Measurements from ENCODE around the gene RPF1. TPM values are rescaled to one million over a fixed set of nuclear protein-coding genes. Genes with fewer than 3 reads are reported as not detected.

Gene RPF1
- total and polyA plus RNA-seq, 9 donors, result 28.0 to 34.8 (median 31.7) TPM

DNA sequence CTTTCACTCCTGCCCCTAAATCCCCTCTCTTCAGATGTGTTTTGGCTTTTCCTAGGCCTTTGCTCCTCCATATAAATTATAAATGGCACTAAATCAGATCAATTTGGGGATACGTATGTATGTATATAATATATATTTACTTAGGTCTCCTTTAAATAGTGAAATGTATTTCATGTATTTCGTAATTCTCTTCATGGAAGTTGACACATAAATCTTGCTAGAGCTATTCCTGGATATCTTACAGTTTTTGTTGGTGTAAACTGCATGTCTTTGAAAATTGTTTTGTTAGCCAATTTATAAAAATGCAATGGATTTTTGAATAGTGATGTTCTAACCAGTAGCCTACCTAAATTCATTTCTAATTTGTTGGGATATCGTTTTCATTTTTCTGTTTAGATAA is 9.0 kb downstream of the RPF1 start:
- DNase-seq, result no peak
- WGBS (ENCODE audit: insufficient coverage), result no CpG with 5 or more reads among the region's 3 CpGs

GRCh38 chr1:84489766-84490165 is 10.7 kb downstream of the RPF1 start:
- H3K4me1 ChIP-seq (ENCODE audit: control insufficient read depth, insufficient read depth, low read length), result no peaks in the 10 kb centered on the region
- no peaks in the 10 kb centered on the region for H3K27me3 ChIP-seq (ENCODE audit: control insufficient read depth, insufficient read depth, low read length)
- H3K27ac ChIP-seq (ENCODE audit: low read length), result no peak overlapping the region
- H3K9me3 ChIP-seq (replicated peaks; ENCODE audit: control insufficient read depth, low read depth, low read length), result no peaks in the 10 kb centered on the region
- H3K36me3 ChIP-seq (ENCODE audit: control insufficient read depth, insufficient read depth, low read length), result peaks cover 27% of the 10 kb centered on the region
- WGBS (ENCODE audit: insufficient coverage), result no CpG with 5 or more reads among the region's 2 CpGs
- DNase-seq, result no peak
- no peak overlapping the region for H3K4me3 ChIP-seq (ENCODE audit: low read length)

More for the DNA sequence above, 9.0 kb downstream of the RPF1 start:
- Histone ChIP-seq H3K9me3 (replicated peaks; ENCODE audit: control insufficient read depth, low read depth, low read length) (no peaks in the 10 kb centered on the region), H3K4me3 (ENCODE audit: low read length) (no peak overlapping the region), H3K27ac (ENCODE audit: low read length) (no peak overlapping the region), H3K4me1 (ENCODE audit: control insufficient read depth, insufficient read depth, low read length) (no peaks in the 10 kb centered on the region), H3K27me3 (ENCODE audit: control insufficient read depth, insufficient read depth, low read length) (no peaks in the 10 kb centered on the region), H3K36me3 (ENCODE audit: control insufficient read depth, insufficient read depth, low read length) (peaks cover 23% of the 10 kb centered on the region)

GRCh38 chr1:84492726-84493125 is 13.7 kb downstream of the RPF1 start:
- no CpG with 5 or more reads among the region's 1 CpG for WGBS (ENCODE audit: insufficient coverage)
- Histone ChIP-seq H3K27ac (ENCODE audit: low read length) (no peak overlapping the region), H3K4me1 (ENCODE audit: control insufficient read depth, insufficient read depth, low read length) (no peaks in the 10 kb centered on the region), H3K36me3 (ENCODE audit: control insufficient read depth, insufficient read depth, low read length) (peaks cover 33% of the 10 kb centered on the region), H3K27me3 (ENCODE audit: control insufficient read depth, insufficient read depth, low read length) (no peaks in the 10 kb centered on the region), H3K9me3 (replicated peaks; ENCODE audit: control insufficient read depth, low read depth, low read length) (no peaks in the 10 kb centered on the region), H3K4me3 (ENCODE audit: low read length) (no peak overlapping the region)
- no peak for DNase-seq

GRCh38 chr1:84493747-84494146 is 14.7 kb downstream of the RPF1 start:
- Histone ChIP-seq H3K9me3 (replicated peaks; ENCODE audit: control insufficient read depth, low read depth, low read length) (no peaks in the 10 kb centered on the region), H3K4me1 (ENCODE audit: control insufficient read depth, insufficient read depth, low read length) (no peaks in the 10 kb centered on the region), H3K27ac (ENCODE audit: low read length) (no peak overlapping the region), H3K27me3 (ENCODE audit: control insufficient read depth, insufficient read depth, low read length) (no peaks in the 10 kb centered on the region), H3K36me3 (ENCODE audit: control insufficient read depth, insufficient read depth, low read length) (peaks cover 36% of the 10 kb centered on the region), H3K4me3 (ENCODE audit: low read length) (no peak overlapping the region)
- no CpG with 5 or more reads among the region's 1 CpG for WGBS (ENCODE audit: insufficient coverage)
- no peak for DNase-seq

DNA sequence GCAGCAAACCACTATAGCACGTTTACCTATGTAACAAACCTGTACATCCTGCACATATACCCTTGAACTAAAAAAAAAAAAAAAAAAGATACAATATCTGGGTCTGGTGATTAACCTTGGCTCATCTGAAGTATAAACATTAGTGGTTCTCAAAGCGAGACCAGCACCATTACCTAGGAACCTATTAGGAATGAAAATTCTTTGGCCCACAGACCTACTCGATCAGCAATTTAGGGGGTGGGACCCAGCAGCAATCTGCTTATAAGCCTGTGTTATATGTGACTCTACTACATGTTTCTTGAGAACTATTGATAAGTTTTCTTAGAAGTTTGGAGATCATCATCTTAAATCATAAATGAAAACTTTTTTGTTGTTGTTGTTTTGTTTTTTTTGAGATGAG is 17.4 kb downstream of the RPF1 start:
- DNase-seq, result no peak
- no peaks in the 10 kb centered on the region for H3K27me3 ChIP-seq (ENCODE audit: control insufficient read depth, insufficient read depth, low read length)
- WGBS (ENCODE audit: insufficient coverage), result no CpG with 5 or more reads among the region's 3 CpGs
- H3K36me3 ChIP-seq (ENCODE audit: control insufficient read depth, insufficient read depth, low read length), result peaks cover 31% of the 10 kb centered on the region
- no peaks in the 10 kb centered on the region for H3K4me1 ChIP-seq (ENCODE audit: control insufficient read depth, insufficient read depth, low read length)
- H3K4me3 ChIP-seq (ENCODE audit: low read length), result no peak overlapping the region
- no peak overlapping the region for H3K27ac ChIP-seq (ENCODE audit: low read length)
- no peaks in the 10 kb centered on the region for H3K9me3 ChIP-seq (replicated peaks; ENCODE audit: control insufficient read depth, low read depth, low read length)

- no peaks in the 10 kb centered on the region for H3K4me1 ChIP-seq (ENCODE audit: control insufficient read depth, insufficient read depth, low read length)
- WGBS (ENCODE audit: insufficient coverage), result no CpG with 5 or more reads among the region's 2 CpGs
- H3K27me3 ChIP-seq (ENCODE audit: control insufficient read depth, insufficient read depth, low read length), result no peaks in the 10 kb centered on the region
- H3K4me3 ChIP-seq (ENCODE audit: low read length), result no peak overlapping the region
- no peak overlapping the region for H3K27ac ChIP-seq (ENCODE audit: low read length)
- H3K36me3 ChIP-seq (ENCODE audit: control insufficient read depth, insufficient read depth, low read length), result peaks cover 23% of the 10 kb centered on the region
- H3K9me3 ChIP-seq (replicated peaks; ENCODE audit: control insufficient read depth, low read depth, low read length), result no peaks in the 10 kb centered on the region
- DNase-seq, result no peak
Observed at GRCh38 chr1:84497631-84498275, 18.7 kb downstream of the RPF1 start.

- H3K36me3 ChIP-seq (ENCODE audit: control insufficient read depth, insufficient read depth, low read length), result peaks cover 8% of the 10 kb centered on the region
- H3K9me3 ChIP-seq (replicated peaks; ENCODE audit: control insufficient read depth, low read depth, low read length), result no peaks in the 10 kb centered on the region
- 40% methylated on average over 1 of the region's 5 CpGs for WGBS (ENCODE audit: insufficient coverage)
- H3K27me3 ChIP-seq (ENCODE audit: control insufficient read depth, insufficient read depth, low read length), result no peaks in the 10 kb centered on the region
- H3K27ac ChIP-seq (ENCODE audit: low read length), result no peak overlapping the region
- no peak overlapping the region for H3K4me3 ChIP-seq (ENCODE audit: low read length)
- peak; percentile 19 for DNase-seq
- peaks cover 14% of the 10 kb centered on the region for H3K4me1 ChIP-seq (ENCODE audit: control insufficient read depth, insufficient read depth, low read length)
Observed at GRCh38 chr1:84502927-84503326, 23.9 kb downstream of the RPF1 start.

GRCh38 chr1:84504580-84505492 is 25.8 kb downstream of the RPF1 start:
- peaks cover 4% of the 10 kb centered on the region for H3K36me3 ChIP-seq (ENCODE audit: control insufficient read depth, insufficient read depth, low read length)
- peak; percentile 46 for DNase-seq
- 0% methylated on average over 7 of the region's 17 CpGs for WGBS (ENCODE audit: insufficient coverage)
- H3K27me3 ChIP-seq (ENCODE audit: control insufficient read depth, insufficient read depth, low read length), result no peaks in the 10 kb centered on the region
- peaks cover 14% of the 10 kb centered on the region for H3K4me1 ChIP-seq (ENCODE audit: control insufficient read depth, insufficient read depth, low read length)
- peak overlapping the region; percentile 100 for H3K27ac ChIP-seq (ENCODE audit: low read length)
- H3K9me3 ChIP-seq (replicated peaks; ENCODE audit: control insufficient read depth, low read depth, low read length), result peaks cover 3% of the 10 kb centered on the region
- peak overlapping the region; percentile 85 for H3K4me3 ChIP-seq (ENCODE audit: low read length)

DNA sequence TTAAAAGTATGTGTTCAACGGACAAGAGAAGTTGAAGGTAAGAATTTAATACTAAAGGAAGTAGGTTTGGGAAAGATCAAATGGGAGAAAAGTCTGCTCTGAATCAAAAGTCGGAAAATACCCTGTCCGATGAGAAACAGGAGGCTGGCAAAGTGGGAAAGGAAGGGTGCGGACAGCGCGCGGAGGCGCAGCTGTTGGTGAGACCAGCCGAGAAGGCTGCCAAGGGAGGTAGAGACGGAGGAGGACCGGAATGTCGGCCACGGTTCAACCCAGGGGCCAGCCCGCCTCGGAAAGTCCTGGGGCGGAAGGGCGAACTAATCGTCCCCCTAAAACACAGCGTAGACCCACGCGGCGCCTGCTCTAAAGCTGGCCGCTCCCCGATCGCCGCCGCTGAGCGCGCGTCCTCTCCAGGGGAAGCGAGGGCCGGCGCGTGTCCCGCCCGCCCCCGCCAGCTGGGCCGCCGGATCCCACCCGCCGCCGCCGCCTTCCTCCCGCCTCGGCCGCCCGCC is 26.5 kb downstream of the RPF1 start:
- H3K27ac ChIP-seq (ENCODE audit: low read length), result peak overlapping the region; percentile 100
- peaks cover 4% of the 10 kb centered on the region for H3K36me3 ChIP-seq (ENCODE audit: control insufficient read depth, insufficient read depth, low read length)
- 0% methylated on average over 46 of the region's 47 CpGs for WGBS (ENCODE audit: insufficient coverage)
- peak overlapping the region; percentile 85 for H3K4me3 ChIP-seq (ENCODE audit: low read length)
- DNase-seq, result no peak
- H3K27me3 ChIP-seq (ENCODE audit: control insufficient read depth, insufficient read depth, low read length), result no peaks in the 10 kb centered on the region
- peaks cover 14% of the 10 kb centered on the region for H3K4me1 ChIP-seq (ENCODE audit: control insufficient read depth, insufficient read depth, low read length)
- H3K9me3 ChIP-seq (replicated peaks; ENCODE audit: control insufficient read depth, low read depth, low read length), result peaks cover 3% of the 10 kb centered on the region

DNA sequence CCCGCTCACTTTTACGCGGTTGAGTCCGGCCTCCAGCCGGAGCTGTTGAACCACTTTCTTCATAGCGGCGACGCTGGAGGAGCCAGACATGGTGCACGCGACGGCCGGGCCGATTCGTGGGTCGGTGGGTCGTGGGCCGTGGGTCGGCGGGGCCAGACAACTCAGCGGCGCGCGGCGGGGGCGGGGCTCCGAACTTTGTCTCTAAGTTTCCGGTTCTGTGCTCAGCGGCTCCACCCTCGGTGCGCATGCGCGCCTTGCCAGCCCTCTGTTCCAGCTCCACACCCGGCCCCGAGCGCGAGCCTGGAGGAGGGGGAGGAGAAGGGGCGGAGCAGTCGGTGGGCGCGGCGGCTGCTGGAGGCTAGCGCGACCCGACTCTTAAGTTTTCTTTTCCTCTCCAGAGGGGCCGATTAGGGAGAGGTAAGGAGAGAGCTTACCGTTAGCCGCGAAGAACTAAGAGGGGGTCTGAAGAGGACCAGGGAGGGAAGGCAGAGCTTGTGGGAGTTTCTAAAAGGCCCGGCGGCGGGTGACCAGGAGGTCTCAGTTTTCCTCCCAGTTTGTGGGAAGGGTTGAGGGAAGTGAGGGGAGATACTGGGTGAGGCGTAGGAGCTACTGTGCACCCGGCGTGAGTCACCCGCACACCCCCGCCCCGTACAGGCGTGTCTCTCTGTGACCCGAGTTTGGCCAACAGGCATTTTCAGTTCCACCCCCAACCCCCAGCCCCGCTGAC is 27.1 kb downstream of the RPF1 start, which contains the start of the genes GNG5 and SPATA1:
Gene GNG5, minus strand, starts transcription at position 580 of the 727 bp plus-strand sequence. Its CDS starts 490 bp downstream, at position 90.
Gene SPATA1, plus strand, starts transcription at position 385 of the 727 bp plus-strand sequence. CDS start 9,974 bp downstream, outside the sequence.
- H3K4me3 ChIP-seq (ENCODE audit: low read length), result peak within 1 kb of the TSS; percentile 85
- peaks cover 3% of the 10 kb centered on the region for H3K9me3 ChIP-seq (replicated peaks; ENCODE audit: control insufficient read depth, low read depth, low read length)
- peak; percentile 99 for DNase-seq
- H3K36me3 ChIP-seq (ENCODE audit: control insufficient read depth, insufficient read depth, low read length), result peaks cover 4% of the 10 kb centered on the region
- under 1% methylated on average over 41 of the region's 60 CpGs for WGBS (ENCODE audit: insufficient coverage)
- no peaks in the 10 kb centered on the region for H3K27me3 ChIP-seq (ENCODE audit: control insufficient read depth, insufficient read depth, low read length)
- peaks cover 14% of the 10 kb centered on the region for H3K4me1 ChIP-seq (ENCODE audit: control insufficient read depth, insufficient read depth, low read length)
- H3K27ac ChIP-seq (ENCODE audit: low read length), result peak within 1 kb of the TSS; percentile 100

Data from muscle of leg (tissue), 11 donors.